ENCODE data around the gene ACBD4. TPM values are rescaled to one million over a fixed set of nuclear protein-coding genes. Genes with fewer than 3 reads are reported as not detected.

ACBD4 gene
- total RNA-seq, 1 experiment from 2014 or later = 21.2 TPM

- Mint-ChIP-seq H3K36me3 (ENCODE audit: insufficient read depth, unreplicated experiment) (peaks cover 23% of the 10 kb centered on the region), H3K4me3 (ENCODE audit: unreplicated experiment) (peak overlapping the region; percentile 64), H3K4me1 (ENCODE audit: low read depth, unreplicated experiment) (peaks cover 36% of the 10 kb centered on the region), H3K27me3 (ENCODE audit: insufficient read depth, unreplicated experiment) (no peaks in the 10 kb centered on the region), H3K27ac (ENCODE audit: unreplicated experiment) (peak overlapping the region; percentile 94), H3K9me3 (ENCODE audit: unreplicated experiment) (no peaks in the 10 kb centered on the region)
- Histone ChIP-seq H3K4me3 (ENCODE audit: low read depth, low read length) (no peak overlapping the region), H3K4me1 (peaks cover 53% of the 10 kb centered on the region), H3K27me3 (replicated peaks; ENCODE audit: control insufficient read depth, insufficient read depth, low read length) (no peaks in the 10 kb centered on the region), H3K36me3 (ENCODE audit: control insufficient read depth, insufficient read depth, low read length) (no peaks in the 10 kb centered on the region), H3K9me3 (no peaks in the 10 kb centered on the region)
- TF ChIP-seq CTCF (IDR thresholded peaks at IDR 0.05; ENCODE audit: insufficient read depth in 1 of 2, low read depth in 1 of 2, low read length in 1 of 2, severe bottlenecking in 1 of 2, unreplicated experiment in 1 of 2) = no peak
- BruUV-seq (replicated peaks) = no TSS peak
- intact Hi-C loops (cut with micrococcal nuclease; ENCODE audit: unreplicated experiment) = no loop called here
- DNase-seq = no peak
- CTCF ChIA-PET = interaction anchor here (1.2 to 4.5 kb wide), 7 partner anchors 9 to 35 kb away, joined by 11 to 47 read pairs (median 24); partner anchors contain the start of genes ACBD4, HEXIM1 and HEXIM2
- POLR2A ChIA-PET = interaction anchor here (0.5 to 8.1 kb wide), 4 partner anchors 10 to 261 kb away, joined by 3 to 183 read pairs (median 65); partner anchors contain the start of genes HEXIM1 and HEXIM2
These were observed 34.9 kb downstream of the ACBD4 start for GRCh38 chr17:45170280-45170930.

GRCh38 chr17:45170931-45171337, 35.4 kb downstream of the ACBD4 start:
- Mint-ChIP-seq H3K36me3 (ENCODE audit: insufficient read depth, unreplicated experiment) (peaks cover 27% of the 10 kb centered on the region), H3K27me3 (ENCODE audit: insufficient read depth, unreplicated experiment) (no peaks in the 10 kb centered on the region), H3K4me3 (ENCODE audit: unreplicated experiment) (peak overlapping the region; percentile 64), H3K9me3 (ENCODE audit: unreplicated experiment) (no peaks in the 10 kb centered on the region), H3K27ac (ENCODE audit: unreplicated experiment) (peak overlapping the region; percentile 94), H3K4me1 (ENCODE audit: low read depth, unreplicated experiment) (peaks cover 41% of the 10 kb centered on the region)
- Histone ChIP-seq H3K4me1 (peaks cover 59% of the 10 kb centered on the region), H3K36me3 (ENCODE audit: control insufficient read depth, insufficient read depth, low read length) (no peaks in the 10 kb centered on the region), H3K27me3 (replicated peaks; ENCODE audit: control insufficient read depth, insufficient read depth, low read length) (no peaks in the 10 kb centered on the region), H3K4me3 (ENCODE audit: low read depth, low read length) (no peak overlapping the region), H3K9me3 (no peaks in the 10 kb centered on the region)
- ChIA-PET CTCF (interaction anchor here (0.6 to 4.5 kb wide), 10 partner anchors 9 to 254 kb away, joined by 3 to 47 read pairs (median 18); partner anchors contain the start of genes ACBD4, HEXIM1 and HEXIM2), POLR2A (interaction anchor here (0.6 to 8.1 kb wide), 6 partner anchors 10 to 262 kb away, joined by 3 to 183 read pairs (median 8); partner anchors contain the start of genes ACBD4, HEXIM1 and HEXIM2)
- intact Hi-C loops (cut with micrococcal nuclease; ENCODE audit: unreplicated experiment) = loop anchor here (1.0 kb wide), 3 partner anchors 10 to 26 kb away; partner anchors contain the start of genes HEXIM1 and HEXIM2
- TSS peak; percentile 73 for BruUV-seq (replicated peaks)
- peak in 1 of 2 experiments; percentile 79 for DNase-seq
- no peak for TF ChIP-seq CTCF (IDR thresholded peaks at IDR 0.05; ENCODE audit: insufficient read depth in 1 of 2, low read depth in 1 of 2, low read length in 1 of 2, severe bottlenecking in 1 of 2, unreplicated experiment in 1 of 2)

- TF ChIP-seq CTCF (IDR thresholded peaks at IDR 0.05; ENCODE audit: insufficient read depth in 1 of 2, low read depth in 1 of 2, low read length in 1 of 2, severe bottlenecking in 1 of 2, unreplicated experiment in 1 of 2) = no peak
- Mint-ChIP-seq H3K27ac (ENCODE audit: unreplicated experiment) (peak overlapping the region; percentile 94), H3K4me3 (ENCODE audit: unreplicated experiment) (peak overlapping the region; percentile 64), H3K4me1 (ENCODE audit: low read depth, unreplicated experiment) (peaks cover 45% of the 10 kb centered on the region), H3K36me3 (ENCODE audit: insufficient read depth, unreplicated experiment) (peaks cover 31% of the 10 kb centered on the region), H3K27me3 (ENCODE audit: insufficient read depth, unreplicated experiment) (no peaks in the 10 kb centered on the region), H3K9me3 (ENCODE audit: unreplicated experiment) (no peaks in the 10 kb centered on the region)
- intact Hi-C loops (cut with micrococcal nuclease; ENCODE audit: unreplicated experiment) = loop anchor here (1.0 kb wide), 3 partner anchors 10 to 26 kb away; partner anchors contain the start of genes HEXIM1 and HEXIM2
- H3K4me3 ChIP-seq (ENCODE audit: low read depth, low read length) = peak overlapping the region; percentile 10
- H3K27me3 ChIP-seq (replicated peaks; ENCODE audit: control insufficient read depth, insufficient read depth, low read length) = no peaks in the 10 kb centered on the region
- no TSS peak for BruUV-seq (replicated peaks)
- no peaks in the 10 kb centered on the region for H3K9me3 ChIP-seq
- ChIA-PET CTCF (interaction anchor here (0.6 to 4.5 kb wide), 12 partner anchors 10 to 254 kb away, joined by 3 to 47 read pairs (median 12); partner anchors contain the start of genes ACBD4, HEXIM1 and HEXIM2), POLR2A (interaction anchor here (0.5 to 8.1 kb wide), 10 partner anchors 11 to 200 kb away, joined by 3 to 183 read pairs (median 4); partner anchors contain the start of genes ACBD4, HEXIM1, HEXIM2 and MAP3K14)
- H3K4me1 ChIP-seq = peaks cover 65% of the 10 kb centered on the region
- no peaks in the 10 kb centered on the region for H3K36me3 ChIP-seq (ENCODE audit: control insufficient read depth, insufficient read depth, low read length)
- DNase-seq = peak; percentile 97 to 98
These were observed 36.1 kb downstream of the ACBD4 start for GRCh38 chr17:45171338-45172231.

Data from Caco-2 (cell line).